ENCODE results near the gene GCNT2. TPM values are rescaled to one million over a fixed set of nuclear protein-coding genes. Genes with fewer than 3 reads are reported as not detected.
A peak's percentile ranks its signal among the peaks of the same experiment; 100 is the strongest.
"Not testable (repeated sequence)": the region's sequence is repeated elsewhere in the genome, so short reads cannot be mapped to it uniquely, and the experiment has no call there.

GCNT2 gene
- total RNA-seq, 1 donor from 2014 or later: 27.4 TPM

GRCh38 chr6:10491463-10491862 is 29.7 kb upstream of the GCNT2 start:
- no peak for DNase-seq
- TF ChIP-seq CTCF (IDR thresholded peaks at IDR 0.05): no peak

GRCh38 chr6:10491905-10492304 is 29.2 kb upstream of the GCNT2 start:
- intact Hi-C loops (cut with DNase I); DNase-seq; H3K4me3 ChIP-seq; ATAC-seq; H3K4me1 ChIP-seq; H3K27me3 ChIP-seq; H3K27ac ChIP-seq; H3K36me3 ChIP-seq; H3K9me3 ChIP-seq: not testable (repeated sequence)

More at GRCh38 chr6:10491463-10491862, 29.7 kb upstream of the GCNT2 start:
- no peak for ATAC-seq
- Histone ChIP-seq H3K27me3 (no peaks in the 10 kb centered on the region), H3K4me1 (no peaks in the 10 kb centered on the region), H3K27ac (no peak overlapping the region), H3K4me3 (no peak overlapping the region), H3K36me3 (no peaks in the 10 kb centered on the region), H3K9me3 (no peaks in the 10 kb centered on the region)
- intact Hi-C loops (cut with DNase I): no loop called here

GRCh38 chr6:10495029-10495428 is 26.1 kb upstream of the GCNT2 start:
- Histone ChIP-seq H3K9me3 (no peaks in the 10 kb centered on the region), H3K36me3 (no peaks in the 10 kb centered on the region), H3K27ac (no peak overlapping the region), H3K27me3 (no peaks in the 10 kb centered on the region), H3K4me3 (no peak overlapping the region), H3K4me1 (no peaks in the 10 kb centered on the region)
- DNase-seq (no peak), ATAC-seq (no peak)
- TF ChIP-seq CTCF (IDR thresholded peaks at IDR 0.05): no peak
- intact Hi-C loops (cut with DNase I): no loop called here

GRCh38 chr6:10505529-10505928 is 15.6 kb upstream of the GCNT2 start:
- no peak overlapping the region for H3K4me3 ChIP-seq
- ATAC-seq: peak; percentile 60

GRCh38 chr6:10507298-10507697 is 13.9 kb upstream of the GCNT2 start:
- no peaks in the 10 kb centered on the region for H3K27me3 ChIP-seq
- DNase-seq (no peak), ATAC-seq (no peak)
- no peaks in the 10 kb centered on the region for H3K36me3 ChIP-seq
- intact Hi-C loops (cut with DNase I): no loop called here
- no peak overlapping the region for H3K27ac ChIP-seq
- H3K9me3 ChIP-seq: no peaks in the 10 kb centered on the region
- TF ChIP-seq CTCF (IDR thresholded peaks at IDR 0.05): no peak
- H3K4me3 ChIP-seq: no peak overlapping the region
- H3K4me1 ChIP-seq: no peaks in the 10 kb centered on the region

More at GRCh38 chr6:10505529-10505928, 15.6 kb upstream of the GCNT2 start:
- TF ChIP-seq CTCF (IDR thresholded peaks at IDR 0.05): no peak
- H3K4me1 ChIP-seq: no peaks in the 10 kb centered on the region
- no peaks in the 10 kb centered on the region for H3K36me3 ChIP-seq
- H3K27ac ChIP-seq: no peak overlapping the region
- no peaks in the 10 kb centered on the region for H3K9me3 ChIP-seq
- no peak for DNase-seq
- intact Hi-C loops (cut with DNase I): no loop called here
- H3K27me3 ChIP-seq: no peaks in the 10 kb centered on the region

- Histone ChIP-seq H3K27me3 (no peaks in the 10 kb centered on the region), H3K4me1 (no peaks in the 10 kb centered on the region), H3K4me3 (no peak overlapping the region), H3K9me3 (no peaks in the 10 kb centered on the region), H3K36me3 (no peaks in the 10 kb centered on the region), H3K27ac (no peak overlapping the region)
- TF ChIP-seq CTCF (IDR thresholded peaks at IDR 0.05): no peak
- DNase-seq: no peak
- intact Hi-C loops (cut with DNase I): no loop called here
- no peak for ATAC-seq
Measured at GRCh38 chr6:10507715-10508114, 13.4 kb upstream of the GCNT2 start.

Data from upper lobe of right lung (tissue), 1 donor.